NCI-H146 (cell line): ENCODE results near the gene HSP90AA1.
"Not testable (repeated sequence)": the region's sequence is repeated elsewhere in the genome, so short reads cannot be mapped to it uniquely, and the experiment has no call there.

Experiments
- DNase-seq: peaks from one replicate; lab custom pipeline; 2025; lab: John Stamatoyannopoulos, UW

HSP90AA1 gene

DNA sequence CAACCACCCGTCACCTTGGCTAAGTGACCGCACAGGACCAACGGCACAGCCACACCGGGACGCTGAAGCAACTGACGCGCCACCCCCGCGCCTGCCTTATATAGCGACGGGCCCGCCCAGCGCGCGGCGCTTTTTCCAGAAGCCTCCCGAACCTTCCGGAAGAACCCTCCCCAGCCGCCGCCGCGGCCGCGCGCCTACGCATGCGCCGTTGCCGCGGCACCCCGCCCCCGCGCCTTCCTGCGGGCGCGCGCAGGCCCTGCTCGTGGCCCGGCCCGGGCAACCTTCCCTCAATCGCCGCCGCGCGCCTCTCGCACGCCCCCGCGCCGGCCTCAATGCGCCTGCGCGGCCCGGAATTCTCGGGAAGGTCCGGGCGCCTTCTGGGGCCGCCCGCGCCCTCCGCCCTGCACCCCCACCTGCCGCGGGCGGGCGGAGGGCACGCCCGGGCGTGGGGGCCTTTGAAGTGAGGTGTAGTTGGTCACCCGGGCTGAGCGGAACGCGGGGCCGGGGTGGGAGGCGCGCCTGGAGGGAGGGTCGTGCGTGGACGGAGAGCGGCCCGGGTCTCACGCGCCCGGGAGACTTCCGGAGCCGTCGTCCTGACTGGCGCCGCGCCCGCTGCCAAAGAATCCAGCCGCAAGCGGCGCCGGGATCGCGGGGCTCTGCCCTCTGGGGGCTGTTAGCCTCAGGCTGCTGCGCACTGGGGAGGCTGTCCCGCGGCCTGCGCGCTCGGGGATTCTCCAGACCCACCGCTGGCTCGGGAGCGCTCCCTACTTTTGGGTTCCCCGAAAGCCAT lies at the start of gene HSP90AA1:
TSS of gene HSP90AA1 (minus strand) at position 73 of the 790 bp plus-strand sequence. CDS start 666 bp downstream, outside the sequence.
- peak; percentile 80 for DNase-seq

DNA sequence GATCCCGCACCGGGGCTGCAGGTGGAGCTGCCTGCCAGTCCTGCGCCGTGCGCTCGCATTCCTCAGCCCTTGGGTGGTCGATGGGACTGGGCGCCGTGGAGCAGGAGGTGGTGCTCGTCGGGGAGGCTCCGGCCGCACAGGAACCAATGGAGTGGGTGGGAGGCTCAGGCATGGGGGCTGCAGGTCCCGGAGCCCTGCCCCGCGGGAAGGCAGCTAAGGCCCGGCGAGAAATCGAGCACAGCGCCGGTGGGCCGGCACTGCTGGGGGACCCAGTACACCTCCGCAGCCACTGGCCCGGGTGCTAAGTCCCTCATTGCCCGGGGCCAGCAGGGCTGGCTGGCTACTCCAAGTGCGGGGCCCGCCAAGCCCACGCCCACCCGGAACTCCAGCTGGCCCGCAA lies 48.6 kb upstream of the HSP90AA1 start:
- not testable (repeated sequence) for DNase-seq

DNA sequence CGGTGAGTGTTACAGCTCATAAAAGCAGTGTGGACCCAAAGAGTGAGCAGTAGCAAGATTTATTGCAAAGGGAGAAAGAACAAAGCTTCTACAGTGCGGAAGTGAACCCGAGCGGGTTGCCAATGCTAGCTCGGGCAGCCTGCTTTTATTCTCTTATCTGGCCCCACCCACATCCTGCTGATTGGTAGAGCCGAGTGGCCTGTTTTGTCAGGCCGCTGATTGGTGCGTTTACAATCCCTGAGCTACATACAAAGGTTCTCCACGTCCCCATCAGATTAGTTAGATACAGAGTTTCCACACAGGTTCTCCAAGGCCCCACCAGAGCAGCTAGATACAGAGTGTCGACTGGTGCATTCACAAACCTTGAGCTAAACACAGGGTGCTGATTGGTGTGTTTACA lies 47.9 kb upstream of the HSP90AA1 start:
- not testable (repeated sequence) for DNase-seq

DNA sequence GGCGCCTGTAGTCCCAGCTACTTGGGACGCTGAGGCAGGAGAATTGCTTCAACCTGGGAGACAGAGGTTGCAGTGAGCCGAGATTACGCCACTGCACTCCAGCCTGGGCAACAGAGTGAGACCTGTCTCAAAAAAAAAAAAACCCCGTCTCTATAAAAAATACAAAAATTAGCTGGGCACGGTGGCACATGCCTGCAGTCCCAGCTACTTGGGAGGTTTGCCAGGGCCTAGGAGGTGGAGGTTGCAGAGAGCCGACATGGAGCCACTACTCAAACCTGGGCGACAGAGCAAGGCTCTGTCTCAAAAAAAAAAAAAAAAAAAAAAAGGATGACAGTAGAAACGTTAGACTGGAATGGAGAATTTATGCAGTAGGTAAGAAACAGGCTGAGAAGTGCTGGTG lies 47.2 kb upstream of the HSP90AA1 start:
- DNase-seq, result not testable (repeated sequence)

DNA sequence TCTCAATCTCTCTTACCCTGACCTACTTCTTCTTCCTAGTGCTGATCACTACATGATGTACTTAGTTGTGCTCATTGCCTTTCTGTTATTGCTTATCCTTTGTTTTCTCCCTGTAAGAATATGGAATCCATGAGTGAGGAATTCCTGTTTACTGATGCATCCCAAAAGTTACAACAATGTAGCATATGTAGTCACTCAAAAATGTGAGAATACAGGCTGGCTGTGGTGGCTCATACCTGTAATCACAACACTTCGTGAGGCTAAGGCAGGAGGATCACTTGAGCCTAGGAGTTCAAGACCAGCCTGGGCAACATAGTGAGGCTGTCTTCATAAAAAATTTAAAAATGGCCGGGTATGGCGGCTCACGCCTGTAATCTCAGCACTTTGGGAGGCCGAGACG lies 44.9 kb upstream of the HSP90AA1 start:
- no peak for DNase-seq

DNA sequence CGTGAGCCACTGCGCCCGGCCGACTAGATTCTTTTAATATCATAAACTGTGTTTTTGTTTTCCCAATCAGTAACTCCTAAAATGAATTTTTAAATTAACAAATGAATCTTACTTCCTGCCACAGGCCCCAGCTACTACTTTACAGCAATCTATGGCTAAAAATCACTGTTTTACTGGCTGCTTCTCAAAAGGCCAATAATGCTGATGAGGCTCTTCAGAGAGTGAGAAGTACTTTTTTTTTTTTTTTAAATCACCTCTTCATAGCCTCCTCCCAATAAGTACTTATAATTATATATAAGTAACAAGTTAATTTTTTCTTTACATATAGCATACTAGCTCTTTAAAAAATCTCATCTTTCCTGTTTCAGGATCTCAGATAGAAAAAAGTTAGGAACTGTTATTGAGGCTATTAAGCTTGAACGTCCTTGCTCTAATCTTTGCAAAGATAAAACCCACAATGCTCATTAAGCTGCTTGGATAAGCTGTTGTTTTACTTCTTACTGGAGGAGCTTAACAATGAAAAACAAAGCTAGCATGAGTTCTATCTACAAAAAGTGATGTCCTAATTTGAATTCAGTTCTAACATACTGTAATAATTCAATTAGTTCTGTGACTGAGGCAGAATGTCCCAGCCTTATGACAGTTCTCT lies 40.1 kb upstream of the HSP90AA1 start:
- no peak for DNase-seq

DNA sequence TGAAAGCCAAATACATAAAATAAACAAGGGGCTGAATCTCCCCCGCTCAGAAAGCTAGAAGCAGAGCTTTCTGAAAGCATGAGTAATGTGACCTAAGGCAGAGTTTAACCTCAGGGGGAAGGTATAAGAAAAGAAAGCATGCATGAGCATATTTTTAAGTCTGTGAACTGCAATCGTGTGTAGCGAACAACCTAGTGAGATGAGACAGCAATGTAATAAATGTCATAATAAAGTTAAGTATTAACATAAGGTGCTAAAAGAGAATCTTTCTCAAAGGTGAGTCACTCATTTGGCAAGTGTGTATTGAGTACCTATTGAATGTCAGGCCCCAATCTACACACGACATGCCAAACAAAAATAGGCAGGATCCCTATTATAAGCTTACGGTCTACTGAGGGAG lies 38.7 kb upstream of the HSP90AA1 start:
- DNase-seq, result no peak

DNA sequence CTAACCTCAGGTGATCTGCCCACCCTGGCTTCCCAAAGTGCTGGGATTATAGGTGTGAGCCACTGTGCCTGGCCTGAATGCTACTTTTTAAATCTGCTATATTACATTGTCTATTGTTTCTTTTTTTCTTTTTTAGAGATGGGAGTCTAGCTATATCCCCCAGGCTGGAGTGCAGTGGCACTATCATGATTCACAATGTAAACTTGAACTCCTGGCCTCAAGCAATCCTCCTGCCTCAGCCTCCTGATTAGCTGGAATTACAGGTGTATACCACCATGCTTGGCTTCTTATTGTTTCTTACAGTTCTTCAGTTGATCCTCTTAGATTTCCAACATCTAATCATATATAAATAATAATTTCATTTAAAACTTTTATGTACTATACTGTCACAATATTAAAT lies 37.6 kb upstream of the HSP90AA1 start:
- no peak for DNase-seq

DNA sequence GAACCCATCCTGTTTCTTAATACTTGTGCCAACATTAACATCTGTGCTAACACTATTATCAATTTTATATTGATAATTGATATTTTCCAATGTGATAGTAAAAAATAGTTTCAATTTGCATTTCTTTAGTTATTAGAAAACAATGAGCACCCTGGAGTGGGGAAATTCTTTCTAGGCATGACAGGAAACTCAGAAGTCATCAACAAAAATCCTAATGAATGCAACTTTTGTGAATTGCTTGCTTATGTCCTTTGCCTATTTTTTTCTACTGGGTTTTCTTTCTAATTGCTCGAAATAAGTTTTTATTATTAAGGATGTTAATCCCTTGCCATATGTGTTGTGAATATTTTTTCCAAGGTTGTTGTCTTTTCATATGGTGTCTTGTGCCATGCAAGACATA lies 34.7 kb upstream of the HSP90AA1 start:
- no peak for DNase-seq

DNA sequence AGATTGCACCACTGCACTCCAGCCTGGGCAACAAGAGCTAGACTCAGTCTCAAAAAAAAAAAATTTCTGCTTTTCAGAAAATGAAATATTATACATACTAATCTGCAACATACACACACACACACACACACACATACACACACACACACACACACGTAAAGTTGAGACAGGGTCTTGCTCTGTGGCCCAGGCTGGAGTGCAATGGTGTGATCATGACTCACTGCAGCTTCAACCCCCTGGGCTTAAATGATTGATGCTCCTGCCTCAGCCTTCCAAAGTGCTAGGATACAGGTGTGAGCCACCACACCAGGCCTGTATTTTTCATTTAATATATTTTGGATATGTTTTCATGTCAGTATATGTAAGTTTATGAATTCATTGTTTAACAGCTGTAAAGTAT lies 34.0 kb upstream of the HSP90AA1 start:
- no peak for DNase-seq

DNA sequence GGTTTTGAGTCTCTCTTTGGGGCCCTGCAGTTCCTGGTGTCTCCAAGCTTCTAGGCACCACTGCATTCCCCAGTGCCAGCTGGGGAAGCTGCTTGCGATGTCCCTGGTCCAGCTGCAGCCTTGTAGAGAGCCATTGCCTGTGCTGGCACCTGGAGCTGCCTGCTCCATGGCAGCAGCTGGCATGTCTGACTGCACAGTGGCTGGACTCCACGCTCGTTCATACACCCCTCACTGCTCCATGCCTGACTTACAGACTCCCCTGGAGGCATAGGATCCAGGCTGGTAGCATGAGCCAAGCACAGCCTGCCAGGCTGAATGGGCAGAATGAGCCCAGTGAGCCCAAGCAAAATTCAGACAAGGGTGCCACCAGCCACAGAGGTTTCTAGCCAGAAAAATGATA lies 31.0 kb upstream of the HSP90AA1 start:
- DNase-seq, result no peak

DNA sequence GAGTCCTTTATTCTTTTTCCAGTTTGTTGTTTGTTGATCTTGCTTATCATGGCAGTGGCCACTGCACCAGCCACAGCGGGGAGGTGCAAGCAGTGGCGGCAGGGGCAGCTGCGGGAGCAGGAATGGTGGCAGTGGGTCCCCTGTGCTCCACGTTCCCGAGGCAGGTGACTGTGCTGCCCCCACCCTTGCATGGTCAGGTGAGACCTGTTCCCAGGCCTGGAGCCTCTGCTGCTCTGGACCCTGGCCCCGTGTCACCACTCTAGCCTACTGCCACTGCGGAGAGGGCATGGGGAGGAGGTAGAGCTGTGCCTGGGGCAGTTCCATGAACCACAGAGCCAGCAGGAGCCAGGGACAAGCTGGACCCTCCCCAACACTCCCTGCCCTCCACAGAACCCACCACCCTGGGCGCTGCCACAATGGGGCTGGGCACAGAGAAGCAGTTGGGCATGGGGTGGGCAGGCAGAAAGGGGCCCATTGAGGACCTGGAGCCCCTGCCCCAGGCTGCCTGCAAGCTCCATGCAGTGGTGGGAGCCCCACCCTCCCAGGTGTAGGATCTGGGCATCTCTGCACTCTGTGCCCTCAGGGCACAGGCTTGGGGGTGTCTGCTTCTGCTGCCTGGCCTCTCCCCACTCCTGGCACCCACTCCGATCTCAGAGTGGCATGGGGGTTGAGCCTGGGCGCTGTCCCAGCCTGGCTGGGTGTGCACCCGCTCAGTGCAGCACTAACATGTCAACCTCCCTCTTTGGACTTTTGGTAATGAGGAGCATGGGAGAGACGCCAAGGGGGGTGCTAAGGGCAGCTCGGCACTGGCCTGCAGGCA lies 29.7 kb upstream of the HSP90AA1 start:
- no peak for DNase-seq

DNA sequence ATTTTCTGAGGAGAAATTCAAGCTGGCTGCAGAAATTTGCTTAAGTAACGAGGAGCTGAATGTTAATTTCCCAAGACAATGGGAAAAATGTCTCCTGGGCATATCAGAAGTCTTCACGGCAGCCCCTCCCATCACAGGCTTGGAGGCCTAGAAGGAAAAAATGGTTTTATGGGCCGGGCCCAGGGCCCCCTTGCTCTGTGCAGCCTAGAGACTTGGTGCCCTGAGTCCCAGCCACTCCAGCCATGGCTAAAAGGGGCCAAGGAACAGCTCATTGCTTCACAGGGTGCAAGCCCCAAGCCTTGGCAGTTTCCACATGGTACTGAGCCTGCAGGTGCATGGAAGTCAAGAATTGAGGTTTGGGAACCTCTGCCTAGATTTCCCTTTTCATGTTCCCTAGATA lies 24.3 kb upstream of the HSP90AA1 start:
- no peak for DNase-seq

DNA sequence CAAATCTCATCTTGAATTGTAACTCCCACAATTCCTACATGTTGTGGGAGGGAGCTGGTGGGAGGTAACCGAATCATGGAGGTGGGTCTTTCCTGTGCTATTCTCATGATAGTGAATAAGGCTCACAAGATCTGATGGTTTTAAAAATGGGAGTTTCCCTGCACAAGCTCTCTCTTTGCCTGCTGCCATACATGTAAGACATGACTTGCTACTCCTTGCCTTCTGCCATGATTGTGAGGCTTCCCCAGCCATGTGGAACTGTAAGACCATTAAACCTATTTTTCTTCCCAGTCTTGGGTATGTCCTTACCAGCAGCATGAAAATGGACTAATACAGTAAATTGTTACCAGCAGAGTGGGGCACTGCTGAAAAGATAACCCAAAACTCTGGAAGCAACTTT lies 22.5 kb upstream of the HSP90AA1 start:
- not testable (repeated sequence) for DNase-seq

DNA sequence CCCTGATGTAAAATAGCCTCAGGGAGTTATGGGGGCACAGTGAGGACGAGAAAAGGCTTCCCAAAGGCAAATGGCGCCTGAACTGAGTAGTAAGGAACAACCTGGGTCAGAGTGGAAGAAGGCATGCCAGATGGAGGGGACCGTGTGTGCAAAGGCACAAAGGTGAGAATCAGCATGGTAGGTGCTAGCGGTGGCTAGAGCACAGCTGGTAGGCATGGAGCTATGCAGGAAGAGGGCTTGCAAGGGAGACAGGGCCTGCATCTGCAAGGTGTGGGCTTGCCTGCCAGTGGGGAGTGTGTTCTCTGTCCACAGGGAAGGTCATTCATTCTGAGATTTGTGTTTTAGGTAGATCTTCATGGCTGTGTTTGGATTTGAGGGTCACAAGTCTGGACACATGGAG lies 18.5 kb upstream of the HSP90AA1 start:
- DNase-seq, result no peak

DNA sequence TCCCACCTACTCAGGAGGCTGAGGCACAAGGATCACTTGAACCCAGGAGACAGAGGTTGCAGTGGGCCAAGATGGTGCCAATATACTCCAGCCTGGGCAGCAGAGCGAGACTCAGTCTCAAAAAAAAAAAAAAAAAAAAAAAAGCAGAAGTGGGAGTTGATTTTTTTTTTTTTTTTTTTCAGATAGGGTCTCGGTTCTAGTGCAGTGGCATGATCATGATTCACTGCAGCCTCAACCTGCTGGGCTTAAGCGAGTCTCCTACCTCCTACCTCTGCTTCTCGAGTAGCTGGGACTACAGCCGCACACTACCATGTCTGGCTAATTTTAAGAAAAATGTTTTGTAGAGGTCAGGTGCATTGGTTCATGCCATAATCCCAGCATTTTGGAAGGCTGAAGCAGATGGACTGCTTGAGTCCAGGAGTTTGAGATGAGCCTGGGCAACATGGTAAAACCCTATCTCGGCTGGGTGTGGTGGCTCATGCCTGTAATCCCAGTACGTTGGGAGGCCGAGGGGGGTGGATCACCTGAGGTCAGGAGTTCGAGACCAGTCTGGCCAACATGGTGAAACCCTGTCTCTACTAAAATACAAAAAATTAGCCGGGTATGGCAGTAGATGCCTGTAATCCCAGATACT lies 16.3 kb upstream of the HSP90AA1 start:
- DNase-seq, result no peak

DNA sequence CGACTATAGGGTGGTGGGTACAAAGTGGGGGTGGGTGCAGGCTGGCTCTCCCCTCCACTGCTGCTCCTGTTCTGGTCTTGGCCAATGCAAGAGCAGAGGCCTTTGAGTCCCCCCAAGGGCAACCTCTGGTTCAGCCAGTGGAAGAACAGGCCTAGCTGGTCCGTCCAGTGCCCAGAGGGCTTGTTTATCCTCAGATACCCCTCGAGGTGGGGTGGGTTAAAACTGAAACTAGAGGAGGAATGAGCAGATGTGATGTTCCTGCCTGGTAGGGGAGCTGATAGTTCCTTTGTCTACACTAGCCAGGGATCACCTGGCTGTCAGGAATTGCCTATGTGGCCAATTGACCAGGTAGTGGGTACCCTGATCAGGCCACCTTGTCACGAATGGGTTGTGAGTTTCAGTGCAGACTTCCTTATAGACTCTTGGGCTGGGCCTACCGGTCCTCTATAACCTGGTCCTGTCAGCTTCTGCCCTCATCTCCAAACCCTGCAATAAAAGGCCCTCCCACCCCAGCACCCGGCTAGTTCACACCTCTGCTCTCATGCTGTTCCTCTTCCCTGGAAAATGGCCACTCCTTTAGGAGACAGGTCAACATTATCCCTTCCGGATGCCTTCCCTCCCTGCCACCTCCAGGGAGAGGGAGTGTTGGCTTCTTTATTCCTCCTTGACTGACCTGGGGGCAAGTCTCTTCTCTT lies 10.7 kb upstream of the HSP90AA1 start:
- DNase-seq, result peak; percentile 49

DNA sequence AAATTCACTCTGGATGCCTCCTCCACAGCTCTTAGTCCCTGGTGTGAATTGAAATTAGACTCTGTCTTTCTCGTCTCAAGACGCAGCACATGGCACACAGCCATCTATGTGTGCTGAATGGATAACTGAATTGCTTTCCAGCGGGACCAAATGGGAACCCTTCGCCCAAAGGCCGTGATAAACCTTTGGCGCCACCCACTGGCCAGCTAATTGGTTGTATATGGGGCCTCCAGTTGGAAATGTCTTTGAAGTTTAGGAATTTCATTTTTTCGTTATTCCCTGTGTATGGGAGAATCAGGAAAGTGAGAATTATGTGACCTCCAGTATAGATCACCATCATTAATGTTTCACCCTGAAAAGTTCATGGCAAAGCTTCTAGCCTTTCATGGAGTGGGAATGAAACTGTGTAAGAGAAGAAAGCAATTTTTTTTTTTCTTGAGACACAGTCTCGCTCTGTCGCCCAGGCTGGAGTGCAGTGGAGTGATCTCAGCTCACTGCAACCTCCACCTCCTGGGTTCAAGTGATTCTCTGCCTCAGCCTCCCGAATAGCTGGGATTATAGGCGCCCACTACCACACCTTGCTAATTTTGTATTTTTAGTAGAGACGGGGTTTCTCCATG lies 9.8 kb upstream of the HSP90AA1 start:
- peak; percentile 67 for DNase-seq

DNA sequence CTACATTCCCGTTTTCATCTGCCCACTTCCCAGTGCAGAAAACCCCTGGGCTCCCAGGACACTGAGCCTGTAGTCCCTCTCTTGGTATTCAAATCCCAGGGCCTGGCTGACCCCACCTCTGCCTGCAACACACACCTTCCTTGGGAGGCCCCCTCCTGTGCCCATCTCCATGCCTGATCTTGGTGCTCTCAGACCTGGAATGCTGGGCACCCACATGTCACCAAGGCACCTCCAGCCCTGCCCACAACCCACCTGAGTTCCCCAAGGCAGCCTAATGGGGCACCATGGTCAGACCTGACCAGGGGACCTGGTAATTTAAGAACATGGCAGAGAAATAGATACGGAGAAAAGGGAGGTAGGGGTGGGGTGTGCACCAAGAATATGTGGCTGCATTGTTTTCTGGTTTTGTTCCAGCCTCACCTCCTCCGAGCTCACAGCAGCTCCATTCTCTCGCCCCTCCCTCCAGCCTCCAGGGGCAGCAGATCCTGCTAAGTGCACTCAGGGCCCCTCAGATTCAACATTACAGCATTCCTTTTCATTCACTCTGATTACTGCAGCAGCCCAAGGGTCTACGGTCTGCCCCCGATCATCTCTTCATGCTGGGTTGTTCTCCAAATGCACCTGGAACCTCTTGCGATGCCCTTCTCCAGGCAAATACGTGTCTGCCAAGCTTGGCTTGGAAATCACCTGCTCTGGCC lies 9.2 kb upstream of the HSP90AA1 start:
- DNase-seq, result no peak

DNA sequence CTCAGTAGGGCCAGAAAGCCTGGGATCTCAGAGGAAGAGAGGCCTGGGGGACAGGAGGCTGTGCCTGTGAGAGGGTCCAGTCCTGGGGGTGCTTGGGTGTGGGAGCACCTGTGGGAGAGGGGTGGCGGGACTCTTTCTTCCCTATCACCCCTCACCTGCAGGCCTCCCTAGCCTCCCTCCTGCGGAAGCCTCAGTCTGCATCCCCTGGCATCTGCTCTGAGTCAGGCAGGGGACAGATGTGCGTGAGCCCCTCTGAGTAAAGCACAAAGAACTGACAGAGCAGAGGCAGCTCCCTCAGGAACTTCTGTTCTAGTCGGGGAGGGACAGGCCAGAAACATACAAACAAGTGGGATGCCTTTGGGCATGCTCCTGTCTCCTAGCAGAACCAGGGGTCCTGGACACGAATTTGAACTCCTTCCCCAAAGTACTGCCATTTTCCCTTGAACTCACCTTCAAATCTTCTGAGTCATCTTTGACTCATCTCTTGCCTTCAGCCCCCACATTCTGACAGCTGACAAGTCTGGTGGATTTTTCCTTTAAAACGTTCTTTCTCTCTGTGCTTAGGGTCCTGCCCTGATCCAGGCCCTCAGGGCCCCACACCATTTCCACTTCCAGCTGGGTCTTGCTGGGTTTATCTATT lies 8.5 kb upstream of the HSP90AA1 start:
- DNase-seq, result no peak
